Measurements from ENCODE around the gene DNAL1.

The DNAL1 gene

GRCh38 chr14:73751157-73751691, 106.4 kb downstream of the DNAL1 start:
- no peak overlapping the region for H3K4me3 ChIP-seq (ENCODE audit: low read depth, low read length)
- no peak for TF ChIP-seq CTCF (IDR thresholded peaks at IDR 0.05; ENCODE audit: control insufficient read depth, extremely low read depth, insufficient read depth)
- no peak for DNase-seq (ENCODE audit: low read depth)

GRCh38 chr14:73752297-73752992, 107.7 kb downstream of the DNAL1 start:
- no peak for TF ChIP-seq CTCF (IDR thresholded peaks at IDR 0.05; ENCODE audit: control insufficient read depth, extremely low read depth, insufficient read depth)
- peak; percentile 87 for DNase-seq (ENCODE audit: low read depth)

More at GRCh38 chr14:73752297-73752992, 107.7 kb downstream of the DNAL1 start:
- no peak overlapping the region for H3K4me3 ChIP-seq (ENCODE audit: low read depth, low read length)

All from LNCaP clone FGC (cell line).